NB4 (cell line): ENCODE measurements around the gene SLC25A33.
"Not testable (repeated sequence)": the region's sequence is repeated elsewhere in the genome, so short reads cannot be mapped to it uniquely, and the experiment has no call there.

Source experiments
- DNase-seq: peaks from one replicate; pipeline ENCODE4 v3.0.0; 2010; ENCODE audit warnings: low read depth
- H3K4me3 ChIP-seq: one replicate; pipeline ENCODE4 v1.5.1; 2011; ENCODE audit warnings: mild to moderate bottlenecking, low read depth, low read length, moderate library complexity
- CTCF ChIP-seq: IDR thresholded peaks from one replicate; pipeline ENCODE4 v1.5.1; 2012; ENCODE audit warnings: low read depth, low read length
- MYC ChIP-seq: IDR thresholded peaks from 2 replicates; pipeline ENCODE4 v1.6.1; 2011; ENCODE audit warnings: low read depth, low read length
- POLR2A ChIP-seq: IDR thresholded peaks from 2 replicates; pipeline ENCODE4 v1.6.1; 2011; ENCODE audit warnings: mild to moderate bottlenecking; ENCODE audit not compliant: insufficient read length; ENCODE audit errors: extremely low read depth
- TF ChIP-seq, protein P1 (sequence below): IDR thresholded peaks from 2 replicates; pipeline ENCODE4 v1.6.1; 2011; ENCODE audit warnings: low read depth, low read length

Gene SLC25A33

GRCh38 chr1:9621032-9621431 lies 81.8 kb downstream of the SLC25A33 start:
- no peak for TF ChIP-seq MYC
- TF ChIP-seq, protein P1, sequence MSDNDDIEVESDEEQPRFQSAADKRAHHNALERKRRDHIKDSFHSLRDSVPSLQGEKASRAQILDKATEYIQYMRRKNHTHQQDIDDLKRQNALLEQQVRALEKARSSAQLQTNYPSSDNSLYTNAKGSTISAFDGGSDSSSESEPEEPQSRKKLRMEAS: no peak
- TF ChIP-seq CTCF: no peak
- DNase-seq: no peak
- H3K4me3 ChIP-seq: no peak overlapping the region

DNA sequence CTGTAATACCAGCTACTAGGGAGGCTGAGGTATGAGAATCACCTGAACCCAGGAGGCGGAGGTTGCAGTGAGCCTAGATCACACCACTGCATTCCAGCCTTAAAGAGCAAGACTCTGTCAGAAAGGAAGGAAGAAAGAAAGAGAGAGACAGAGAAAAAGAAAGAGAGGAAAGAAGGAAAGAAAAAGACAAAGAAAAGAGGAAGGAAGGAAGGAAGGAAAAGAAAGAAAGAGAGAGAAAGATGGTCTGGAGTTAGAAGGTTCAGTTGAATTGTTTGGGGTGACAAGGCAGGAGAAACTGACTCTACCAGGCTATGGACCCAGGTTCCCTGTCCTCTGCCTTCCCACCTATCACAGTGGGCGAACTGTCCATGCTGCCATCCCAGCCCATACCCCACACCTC lies 84.8 kb downstream of the SLC25A33 start:
- H3K4me3 ChIP-seq: no peak overlapping the region
- TF ChIP-seq POLR2A (no peak), CTCF (no peak), MYC (no peak)
- TF ChIP-seq, protein P1: no peak
- DNase-seq: no peak

GRCh38 chr1:9625030-9625429 lies 85.8 kb downstream of the SLC25A33 start:
- not testable (repeated sequence) for H3K4me3 ChIP-seq, DNase-seq

DNA sequence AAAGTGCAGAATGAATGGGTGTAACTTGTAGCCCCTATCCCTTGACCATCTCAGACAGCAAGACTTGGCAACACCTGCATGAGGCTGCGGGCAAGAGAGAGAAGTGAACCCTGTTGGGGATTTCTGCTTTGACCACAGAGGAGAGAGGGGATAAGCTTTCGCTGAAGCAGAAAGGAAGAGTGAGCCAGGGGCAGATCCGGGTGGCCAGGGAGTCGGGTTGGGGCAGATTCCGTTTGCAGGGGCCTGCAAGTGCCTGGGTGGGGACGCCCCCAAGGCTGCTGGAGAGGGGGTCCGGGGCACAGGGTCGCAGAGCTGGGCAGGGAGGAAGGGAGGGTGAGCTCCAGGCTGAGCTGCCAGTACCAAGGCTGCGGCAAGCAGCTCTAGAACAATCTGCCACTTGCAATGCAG lies 86.9 kb downstream of the SLC25A33 start:
- peak; percentile 34 for DNase-seq
- TF ChIP-seq CTCF (no peak), MYC (no peak), POLR2A (no peak)
- TF ChIP-seq, protein P1: no peak
- no peak overlapping the region for H3K4me3 ChIP-seq

- H3K4me3 ChIP-seq: no peak overlapping the region
- DNase-seq: peak; percentile 62
- TF ChIP-seq, protein P1: no peak
- TF ChIP-seq MYC (no peak), CTCF (no peak), POLR2A (no peak)
These were observed 89.5 kb downstream of the SLC25A33 start for GRCh38 chr1:9628541-9629444.

DNA sequence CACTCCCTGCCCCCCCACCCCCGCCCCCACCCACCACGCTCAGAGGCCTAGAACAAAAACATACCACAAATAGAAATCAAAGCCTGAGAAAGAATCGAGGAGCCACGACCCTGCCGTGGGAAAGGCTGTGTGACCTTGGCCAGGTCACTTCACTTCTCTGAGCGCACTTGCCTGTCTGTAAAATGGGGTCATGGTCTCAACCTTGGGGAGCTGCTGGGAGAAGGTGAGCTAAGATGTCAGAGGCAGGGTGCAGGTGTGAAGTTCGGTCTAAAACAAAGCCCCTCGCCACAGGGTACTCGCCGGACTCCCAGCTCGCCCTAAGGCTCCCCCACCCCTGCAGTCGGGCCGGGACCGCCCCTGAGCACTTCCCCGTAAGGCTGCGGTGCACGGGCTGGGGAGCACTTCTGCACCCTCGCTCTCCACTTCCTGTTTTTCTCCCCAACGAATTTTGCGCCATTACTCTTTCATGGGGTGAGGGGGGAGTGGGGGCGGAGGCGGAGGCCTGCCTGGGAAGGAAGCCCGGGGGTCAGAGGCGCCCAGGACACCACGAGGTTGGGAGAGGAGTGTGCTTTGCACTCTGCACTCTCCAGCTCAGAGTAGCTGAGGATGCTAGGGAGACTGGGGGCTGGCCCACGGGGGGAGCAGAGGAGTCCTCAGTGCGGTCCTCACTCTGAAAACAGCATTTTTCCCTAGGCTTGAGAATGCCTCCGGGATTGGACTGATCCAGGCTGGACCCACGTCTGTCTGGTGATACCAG lies 90.4 kb downstream of the SLC25A33 start:
- peak overlapping the region; percentile 90 for H3K4me3 ChIP-seq
- TF ChIP-seq, protein P1: peak; percentile 88
- TF ChIP-seq CTCF (no peak), MYC (peak; percentile 95), POLR2A (peak; percentile 56)
- DNase-seq: peak; percentile 95
